Stomach (tissue), 4 donors: ENCODE results near the gene CDC27.

Source experiments
- POLR2A ChIP-seq, 4 donors: fragments of 450-650 bp; IDR thresholded peaks; one replicate each; pipeline ENCODE4 v1.6.1; 2016; ENCODE audit warnings: antibody characterized with exemption in 4 of 4, control low read depth in 2 of 4, mild to moderate bottlenecking in 1 of 4, moderate library complexity in 1 of 4
- TF ChIP-seq, protein P1 (sequence below), 7 experiments: fragments of 450-650 bp in 4 of 7; fragments of 200-600 bp in 3 of 7; sonication (generic) in 3 of 7; IDR thresholded peaks; one replicate each; pipeline ENCODE4 v1.5.1; 2016 to 2019; ENCODE audit warnings: antibody characterized with exemption in 7 of 7, control low read depth in 2 of 7, mild to moderate bottlenecking in 1 of 7

DNA sequence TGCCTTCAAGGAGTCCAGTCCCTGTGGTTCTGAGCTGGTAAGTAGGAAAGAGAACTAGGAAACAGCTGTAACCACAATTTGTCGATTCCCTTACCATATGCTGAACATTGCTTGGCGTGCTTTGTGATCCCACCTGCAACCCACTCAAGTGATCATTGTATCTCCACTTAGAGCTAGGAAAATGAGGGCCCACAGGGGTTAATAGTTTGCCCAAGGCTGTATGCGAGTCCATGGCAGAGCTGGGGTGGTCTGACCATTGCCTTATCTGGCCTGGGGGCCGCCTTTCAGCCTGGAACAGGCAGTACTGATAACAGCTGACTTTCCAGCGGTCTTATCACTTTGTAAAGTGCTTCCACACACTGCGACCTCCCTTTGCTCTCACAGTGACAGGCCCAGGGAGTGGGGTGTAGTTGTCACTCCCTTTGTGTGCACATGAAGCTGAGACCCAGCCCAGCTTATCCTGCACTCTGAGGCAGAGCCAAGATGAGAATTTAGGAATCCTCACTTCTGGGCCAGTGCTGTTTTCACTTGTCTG, 29.9 kb upstream of the CDC27 start:
- TF ChIP-seq, protein P1, sequence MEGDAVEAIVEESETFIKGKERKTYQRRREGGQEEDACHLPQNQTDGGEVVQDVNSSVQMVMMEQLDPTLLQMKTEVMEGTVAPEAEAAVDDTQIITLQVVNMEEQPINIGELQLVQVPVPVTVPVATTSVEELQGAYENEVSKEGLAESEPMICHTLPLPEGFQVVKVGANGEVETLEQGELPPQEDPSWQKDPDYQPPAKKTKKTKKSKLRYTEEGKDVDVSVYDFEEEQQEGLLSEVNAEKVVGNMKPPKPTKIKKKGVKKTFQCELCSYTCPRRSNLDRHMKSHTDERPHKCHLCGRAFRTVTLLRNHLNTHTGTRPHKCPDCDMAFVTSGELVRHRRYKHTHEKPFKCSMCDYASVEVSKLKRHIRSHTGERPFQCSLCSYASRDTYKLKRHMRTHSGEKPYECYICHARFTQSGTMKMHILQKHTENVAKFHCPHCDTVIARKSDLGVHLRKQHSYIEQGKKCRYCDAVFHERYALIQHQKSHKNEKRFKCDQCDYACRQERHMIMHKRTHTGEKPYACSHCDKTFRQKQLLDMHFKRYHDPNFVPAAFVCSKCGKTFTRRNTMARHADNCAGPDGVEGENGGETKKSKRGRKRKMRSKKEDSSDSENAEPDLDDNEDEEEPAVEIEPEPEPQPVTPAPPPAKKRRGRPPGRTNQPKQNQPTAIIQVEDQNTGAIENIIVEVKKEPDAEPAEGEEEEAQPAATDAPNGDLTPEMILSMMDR (IDR thresholded peaks at IDR 0.05): no peak
- no peak for TF ChIP-seq POLR2A (IDR thresholded peaks at IDR 0.05)
